ENCODE measurements around the gene AOAH.

AOAH gene

GRCh38 chr7:36626111-36626510 lies 98.2 kb downstream of the AOAH start:
- DNase-seq, result no peak

GRCh38 chr7:36625247-36625646 lies 99.0 kb downstream of the AOAH start:
- DNase-seq, result no peak

- no peak for DNase-seq
Measured at GRCh38 chr7:36623247-36623646, 101.0 kb downstream of the AOAH start.

- DNase-seq, result no peak
Measured at GRCh38 chr7:36621396-36621795, 102.9 kb downstream of the AOAH start.

GRCh38 chr7:36620166-36620708 lies 104.1 kb downstream of the AOAH start:
- no peak for DNase-seq

- no peak for DNase-seq
Measured at GRCh38 chr7:36617408-36617807, 106.9 kb downstream of the AOAH start.

- no peak for DNase-seq
Measured at GRCh38 chr7:36615852-36616540, 108.3 kb downstream of the AOAH start.

GRCh38 chr7:36614959-36615358 lies 109.3 kb downstream of the AOAH start:
- no peak for DNase-seq

GRCh38 chr7:36613031-36613614 lies 111.2 kb downstream of the AOAH start:
- no peak for DNase-seq

GRCh38 chr7:36611703-36612102 lies 112.6 kb downstream of the AOAH start:
- no peak for DNase-seq

GRCh38 chr7:36607721-36608095 lies 116.6 kb downstream of the AOAH start:
- DNase-seq, result peak; percentile 98

GRCh38 chr7:36606976-36607720 lies 117.1 kb downstream of the AOAH start:
- DNase-seq, result peak; percentile 80

GRCh38 chr7:36606153-36606975 lies 117.9 kb downstream of the AOAH start:
- DNase-seq, result peak; percentile 45

GRCh38 chr7:36605261-36606051 lies 118.8 kb downstream of the AOAH start:
- DNase-seq, result no peak

GRCh38 chr7:36604806-36605205 lies 119.5 kb downstream of the AOAH start:
- DNase-seq, result no peak

GRCh38 chr7:36602934-36603887 lies 121.1 kb downstream of the AOAH start:
- DNase-seq, result no peak

- DNase-seq, result no peak
Measured at GRCh38 chr7:36602511-36602910, 121.8 kb downstream of the AOAH start.

- no peak for DNase-seq
Measured at GRCh38 chr7:36601601-36602000, 122.7 kb downstream of the AOAH start.

GRCh38 chr7:36600869-36601530 lies 123.3 kb downstream of the AOAH start:
- DNase-seq, result no peak

GRCh38 chr7:36600314-36600682 lies 124.0 kb downstream of the AOAH start:
- DNase-seq, result no peak

Measured in DMS79 treated with DMSO at 0.1 percent for 48 hours (cell line).